K562 (cell line): ENCODE results near the gene TAC1. TPM values are rescaled to one million over a fixed set of nuclear protein-coding genes. Genes with fewer than 3 reads are reported as not detected.

Experiments
- polyA plus RNA-seq, 8 experiments: library from polyadenylated mRNA; depleted of rRNA in 4 of 8; stranded (reverse) in 5 of 8; unstranded in 3 of 8; fragments of >200 nt; fragmentation: Nextera tagmentation in 2 of 8; fragmentation: Illumina TruSeq in 1 of 8; extraction: Ambion mirVana in 2 of 8; extraction: Trizol in 1 of 8; gene quantifications; 2 replicates each; pipeline versions ENCODE4 v1.2.1 to v1.2.3, GENCODE V29; 2011 to 2014; ENCODE audit warnings: inconsistent platforms in 1 of 8, missing spikeins in 1 of 8
- total RNA-seq, 7 experiments: library from RNA; depleted of rRNA in 6 of 7; stranded (reverse); fragments of >200 nt in 6 of 7; fragmentation: Illumina TruSeq in 2 of 7; extraction: Trizol in 2 of 7; gene quantifications; 2 replicates each; pipeline versions ENCODE4 v1.2.1 to v1.2.3, GENCODE V29; 2011 to 2021; ENCODE audit warnings: low replicate concordance in 1 of 7

The TAC1 gene
- total and polyA plus RNA-seq, 9 of the 15 experiments (the other 6 are each of a cell fraction or from before 2014, with no cell fraction given): 0.06 to 0.12 TPM; not detected in 7

Other genes starting within 250 kb of the TAC1 start
- 110 and 116 TPM in 2 replicates for gene ASNS, start 140.3 kb downstream of the TAC1 start, total RNA-seq (2014; rRNA removed)
- gene ASNS, start 140.3 kb downstream of the TAC1 start, total RNA-seq (2014; rRNA removed; fragmentation: Illumina TruSeq; extraction: Trizol): 195 and 236 TPM in 2 replicates
- 36.0 and 42.1 TPM in 2 replicates for gene ASNS, start 140.3 kb downstream of the TAC1 start, total RNA-seq (2015; rRNA removed; fragmentation: Illumina TruSeq; extraction: Trizol)
- gene ASNS, start 140.3 kb downstream of the TAC1 start, total RNA-seq (2021): 208 and 215 TPM in 2 replicates
- 127 and 129 TPM in 2 replicates for gene ASNS, start 140.3 kb downstream of the TAC1 start, polyA plus RNA-seq (2011; rRNA removed)
- gene ASNS, start 140.3 kb downstream of the TAC1 start, polyA plus RNA-seq (2014; fragmentation: Illumina TruSeq; extraction: Trizol): 345 and 354 TPM in 2 replicates
- 100 to 1,000 TPM; 232 to 268 TPM for gene ASNS, start 140.3 kb downstream of the TAC1 start, polyA plus RNA-seq (2014; fragmentation: Nextera tagmentation; extraction: Ambion mirVana)
- gene ASNS, start 140.3 kb downstream of the TAC1 start, polyA plus RNA-seq (2014; rRNA removed): 261 and 331 TPM in 2 replicates